GM12878 (cell line): ENCODE results near the gene SRM. TPM values are rescaled to one million over a fixed set of nuclear protein-coding genes. Genes with fewer than 3 reads are reported as not detected.

Experiments used
- ATAC-seq: fragments of 200-7000 bp; cut with Tn5 transposase; 3 replicates; pipeline ENCODE4 v1.9.1; 2020; ENCODE audit warnings: mild to moderate bottlenecking, moderate library complexity
- BruUV-seq: library from RNA; stranded (reverse); fragments of 400-500 nt; replicated peaks from 2 replicates; lab custom pipeline; 2021; lab: Mats Ljungman, UMichigan
- CTCF ChIA-PET: fragments of 300-600 bp; sonication (Branson Sonifier 250); formaldehyde crosslinking; extraction: SDS; loops from one replicate; lab custom pipeline; 2021; ENCODE audit warnings: inconsistent platforms; lab: Yijun Ruan, JAX
- POLR2A ChIA-PET: fragments of 350-600 bp; formaldehyde crosslinking; extraction: SDS; loops from one replicate; lab custom pipeline; 2021; ENCODE audit warnings: inconsistent platforms; lab: Charles Lee
- RAD21 ChIA-PET: fragments of 300-600 bp; sonication (Branson Sonifier 250); formaldehyde crosslinking; loops from one replicate; lab custom pipeline; 2023; ENCODE audit warnings: antibody characterized with exemption; ENCODE audit not compliant: unreplicated experiment; lab: Charles Lee
- SMC1A ChIA-PET: fragments of 300-600 bp; sonication (Branson Sonifier 250); formaldehyde crosslinking; loops from one replicate; lab custom pipeline; 2023; ENCODE audit not compliant: unreplicated experiment, uncharacterized antibody; lab: Charles Lee
- DNase-seq: peaks from one replicate; pipeline ENCODE4 v3.0.0-alpha.2; 2011; ENCODE audit warnings: low read depth, low spot score
- FAIRE-seq: peaks from 3 replicates; lab custom pipeline; 2011; peaks lifted over from hg19 to GRCh38; lab: Jason Lieb, UNC
- H2AFZ ChIP-seq: 2 replicates; pipeline ENCODE4 v1.6.0; 2011; ENCODE audit warnings: low read depth, low read length, control low read depth; ENCODE audit not compliant: control insufficient read depth
- H3K27ac ChIP-seq: 2 replicates; pipeline ENCODE4 v1.5.1; 2011; ENCODE audit warnings: control low read depth; ENCODE audit not compliant: control insufficient read depth, insufficient read depth
- H3K27me3 ChIP-seq, 2 experiments: replicated peaks in 1 of 2; 2 replicates each; pipeline versions ENCODE4 v1.6.0 to v1.6.1; 2011; ENCODE audit warnings: low read length in 1 of 2; ENCODE audit not compliant: control insufficient read depth in 2 of 2, insufficient read depth in 2 of 2
- H3K36me3 ChIP-seq, 2 experiments: 2 replicates each; pipeline ENCODE4 v1.5.1; 2011; ENCODE audit warnings: low read length in 1 of 2; ENCODE audit not compliant: control insufficient read depth in 2 of 2, insufficient read depth in 2 of 2
- H3K4me1 ChIP-seq: 2 replicates; pipeline ENCODE4 v1.6.1; 2011; ENCODE audit warnings: mild to moderate bottlenecking, low read length, moderate library complexity, mixed read lengths; ENCODE audit not compliant: control insufficient read depth, insufficient read depth
- H3K4me2 ChIP-seq: 2 replicates; pipeline ENCODE4 v1.6.0; 2011; ENCODE audit warnings: control low read depth; ENCODE audit not compliant: control insufficient read depth, insufficient read depth
- H3K4me3 ChIP-seq: fragments of 200-600 bp; sonication (generic); 2 replicates; pipeline ENCODE4 v1.5.1; 2016
- H3K79me2 ChIP-seq: 2 replicates; pipeline ENCODE4 v1.6.0; 2011; ENCODE audit warnings: low read length; ENCODE audit not compliant: control insufficient read depth, insufficient read depth
- H3K9ac ChIP-seq: 2 replicates; pipeline ENCODE4 v1.8.0; 2011; ENCODE audit warnings: low read length, control low read depth, mixed read lengths; ENCODE audit not compliant: control insufficient read depth, insufficient read depth
- H3K9me3 ChIP-seq: replicated peaks from 3 replicates; pipeline ENCODE4 v1.5.1; 2011; ENCODE audit warnings: mild to moderate bottlenecking, low read length; ENCODE audit not compliant: control insufficient read depth, insufficient read depth
- H4K20me1 ChIP-seq: 2 replicates; pipeline ENCODE4 v1.6.0; 2011; ENCODE audit not compliant: control insufficient read depth, insufficient read depth
- CBX5 ChIP-seq: sonication (generic); IDR thresholded peaks from 2 replicates; pipeline ENCODE4 v1.6.1; 2016; ENCODE audit warnings: low read depth, moderate library complexity, mild to moderate bottlenecking, inconsistent platforms
- NR2F1 ChIP-seq: fragments of 450-650 bp; conservative IDR thresholded peaks from 2 replicates; pipeline ENCODE4 v1.6.1; 2017; ENCODE audit warnings: mild to moderate bottlenecking
- PBX3 ChIP-seq: IDR thresholded peaks from 2 replicates; pipeline ENCODE4 v1.6.1; 2011; ENCODE audit warnings: mild to moderate bottlenecking, low read depth, low read length, moderate library complexity; ENCODE audit not compliant: insufficient replicate concordance
- SKIL ChIP-seq: fragments of 450-650 bp; IDR thresholded peaks from 2 replicates; pipeline ENCODE4 v1.6.1; 2017; ENCODE audit warnings: mild to moderate bottlenecking, low read depth, inconsistent platforms; ENCODE audit not compliant: poor library complexity, severe bottlenecking
- TCF7 ChIP-seq: IDR thresholded peaks from 2 replicates; pipeline ENCODE4 v1.6.1; 2014; ENCODE audit warnings: antibody characterized with exemption, borderline replicate concordance
- ZBTB33 ChIP-seq: fragments of 450-650 bp; IDR thresholded peaks from 2 replicates; pipeline ENCODE4 v1.6.1; 2017; ENCODE audit warnings: mild to moderate bottlenecking
- ZNF592 ChIP-seq: fragments of 450-650 bp; IDR thresholded peaks from 2 replicates; pipeline ENCODE4 v1.6.1; 2017; ENCODE audit warnings: mild to moderate bottlenecking, moderate library complexity
- ZNF687 ChIP-seq: fragments of 450-650 bp; IDR thresholded peaks from 2 replicates; pipeline ENCODE4 v1.6.1; 2017; ENCODE audit warnings: mild to moderate bottlenecking, moderate library complexity
- ZSCAN29 ChIP-seq: fragments of 450-650 bp; IDR thresholded peaks from 2 replicates; pipeline ENCODE4 v1.6.1; 2017; ENCODE audit warnings: mild to moderate bottlenecking, moderate library complexity
- WGBS: methylation state at CpG from one replicate; pipeline ENCODE4 v1.1.6; 2016; ENCODE audit warnings: low lambda C conversion rate; ENCODE audit not compliant: insufficient replicate concordance, insufficient coverage; ENCODE audit errors: missing lambda C conversion rate; 5-methylcytosine and 5-hydroxymethylcytosine counted together
- in situ Hi-C: fragments of 300-500 bp; cut with MboI; formaldehyde crosslinking; loops from 9 replicates; pipeline ENCODE4 v1.14.3; 2018; ENCODE audit warnings: mixed read lengths
- intact Hi-C: fragments of 100-400 bp; cut with micrococcal nuclease; formaldehyde crosslinking; loops from one replicate; pipeline ENCODE4 v1.14.2; 2022; ENCODE audit not compliant: unreplicated experiment
- polyA plus RNA-seq, 11 experiments: library from polyadenylated mRNA; depleted of rRNA in 4 of 11; unstranded in 6 of 11; stranded (reverse) in 5 of 11; fragments of >200 nt; fragmentation: Nextera tagmentation in 4 of 11; fragmentation: Illumina TruSeq in 1 of 11; extraction: Ambion mirVana in 4 of 11; extraction: Trizol in 1 of 11; gene quantifications; 1 replicate in 1 of 11; 2 replicates in 10 of 11; pipeline versions ENCODE4 v1.2.1 to v1.2.3, GENCODE V29; 2011 to 2016; ENCODE audit warnings: inconsistent platforms in 2 of 11, missing spikeins in 2 of 11, low read depth in 1 of 11
- total RNA-seq, 4 experiments: library from RNA; depleted of rRNA in 3 of 4; stranded (reverse); fragments of >200 nt in 3 of 4; fragmentation: Illumina TruSeq in 1 of 4; extraction: Trizol in 1 of 4; gene quantifications; 2 replicates each; pipeline versions ENCODE4 v1.2.1 to v1.2.3, GENCODE V29; 2013 to 2021

The SRM gene
- total and polyA plus RNA-seq, 10 of the 15 experiments (the other 5 are each of a cell fraction or from before 2014, with no cell fraction given): 16.7 to 255 (median 81.2) TPM

- no peak overlapping the region for H3K4me2 ChIP-seq
- H3K4me3 ChIP-seq: no peak overlapping the region
- H3K9me3 ChIP-seq: no peaks in the 10 kb centered on the region
- WGBS: 100% methylated on average over 2 of the region's 2 CpGs
- no peaks in the 10 kb centered on the region; the same call in none of the 2 replicates for H3K4me1 ChIP-seq
- no peaks in the 10 kb centered on the region for H3K27me3 ChIP-seq
- intact Hi-C loops: no loop called here
- RAD21 ChIA-PET: no interaction called here
- H3K9ac ChIP-seq: no peak overlapping the region
- in situ Hi-C loops: no loop called here
- H3K36me3 ChIP-seq: peaks cover 20 to 32% of the 10 kb centered on the region in 2 experiments
- ATAC-seq: no peak
- no peak for DNase-seq
- SMC1A ChIA-PET: interaction anchor here (3.1 kb wide), 1 partner anchor 41 kb away, joined by 10 read pairs; no protein-coding TSS in a partner anchor
- H3K79me2 ChIP-seq: no peaks in the 10 kb centered on the region
- no peak overlapping the region for H3K27ac ChIP-seq
- no peak for FAIRE-seq
- H2AFZ ChIP-seq: no peak overlapping the region
- no TSS peak for BruUV-seq
- CTCF ChIA-PET: interaction anchor here (0.5 to 1.3 kb wide), 2 partner anchors 11 to 41 kb away, joined by 3 to 8 read pairs; no protein-coding TSS in a partner anchor
- POLR2A ChIA-PET: no interaction called here
- H4K20me1 ChIP-seq: no peaks in the 10 kb centered on the region
- no peak for TF ChIP-seq CBX5
- no peak for TF ChIP-seq PBX3
- no peak for TF ChIP-seq ZBTB33
- TF ChIP-seq ZNF592: no peak
- TF ChIP-seq TCF7: no peak
- TF ChIP-seq NR2F1: no peak
- no peak for TF ChIP-seq ZNF687
- TF ChIP-seq SKIL: no peak
- no peak for TF ChIP-seq ZSCAN29
Measured at GRCh38 chr1:11078631-11079030, 18.8 kb upstream of the SRM start.
